Hepatocyte (in vitro differentiated cells): Measurements from ENCODE around the gene CCDC69. TPM values are rescaled to one million over a fixed set of nuclear protein-coding genes. Genes with fewer than 3 reads are reported as not detected.

Experiments
- DNase-seq: peaks from one replicate; pipeline ENCODE4 v3.0.0-alpha.2; 2016; ENCODE audit warnings: low spot score
- H2AFZ ChIP-seq: fragments of 200-600 bp; sonication (generic); 2 replicates; pipeline ENCODE4 v1.6.0; 2016; ENCODE audit warnings: antibody characterized with exemption, mild to moderate bottlenecking
- H3K27ac ChIP-seq: fragments of 200-600 bp; sonication (generic); 2 replicates; pipeline ENCODE4 v1.5.1; 2016; ENCODE audit warnings: mild to moderate bottlenecking
- H3K27me3 ChIP-seq: fragments of 200-600 bp; sonication (generic); 2 replicates; pipeline ENCODE4 v1.6.1; 2016
- H3K36me3 ChIP-seq: fragments of 200-600 bp; sonication (generic); replicated peaks from 2 replicates; pipeline ENCODE4 v1.5.1; 2016; ENCODE audit warnings: low read depth; ENCODE audit not compliant: insufficient read depth
- H3K4me1 ChIP-seq: fragments of 200-600 bp; sonication (generic); 2 replicates; pipeline ENCODE4 v1.5.1; 2016; ENCODE audit warnings: mild to moderate bottlenecking, moderate library complexity; ENCODE audit not compliant: insufficient read depth
- H3K4me2 ChIP-seq: fragments of 200-600 bp; sonication (generic); 2 replicates; pipeline ENCODE4 v1.6.0; 2016
- H3K4me3 ChIP-seq: fragments of 200-600 bp; sonication (generic); 2 replicates; pipeline ENCODE4 v1.5.1; 2016; ENCODE audit warnings: mild to moderate bottlenecking
- H3K79me2 ChIP-seq: fragments of 200-600 bp; sonication (generic); 2 replicates; pipeline ENCODE4 v1.6.0; 2017; ENCODE audit warnings: mild to moderate bottlenecking
- H3K9me2 ChIP-seq: fragments of 200-600 bp; sonication (generic); replicated peaks from 2 replicates; pipeline ENCODE4 v1.6.0; 2017; ENCODE audit warnings: mild to moderate bottlenecking; ENCODE audit not compliant: insufficient read depth
- H3K9me3 ChIP-seq: fragments of 200-600 bp; sonication (generic); 2 replicates; pipeline ENCODE4 v1.5.1; 2016; ENCODE audit warnings: low read depth, mild to moderate bottlenecking
- H4K20me1 ChIP-seq: fragments of 200-600 bp; sonication (generic); 2 replicates; pipeline ENCODE4 v1.6.0; 2016; ENCODE audit warnings: mild to moderate bottlenecking; ENCODE audit not compliant: insufficient read depth, poor library complexity, severe bottlenecking
- EZH2 ChIP-seq: fragments of 200-600 bp; sonication (generic); IDR thresholded peaks from 2 replicates; pipeline ENCODE4 v1.6.1; 2016; ENCODE audit warnings: antibody characterized with exemption, mild to moderate bottlenecking, borderline replicate concordance
- EZH2phosphoT487 ChIP-seq: fragments of 200-600 bp; sonication (generic); IDR thresholded peaks from one replicate; pipeline ENCODE4 v1.6.1; 2018; ENCODE audit warnings: antibody characterized with exemption, mild to moderate bottlenecking, low read depth, moderate library complexity; ENCODE audit not compliant: unreplicated experiment, severe bottlenecking
- WGBS: methylation state at CpG from one replicate; pipeline ENCODE4 v1.1.6; 2016; ENCODE audit warnings: low lambda C conversion rate; ENCODE audit errors: missing lambda C conversion rate; 5-methylcytosine and 5-hydroxymethylcytosine counted together
- polyA plus RNA-seq: library from polyadenylated mRNA; unstranded; fragments of >200 nt; fragmentation: Nextera tagmentation; extraction: Ambion mirVana; gene quantifications from 2 replicates; pipeline ENCODE4 v1.2.1, GENCODE V29; 2016
- total RNA-seq: library from RNA; depleted of rRNA; stranded (reverse); fragments of >200 nt; gene quantifications from 2 replicates; pipeline ENCODE4 v1.2.3, GENCODE V29; 2014
- TF ChIP-seq, protein P1 (sequence below): fragments of 200-600 bp; sonication (generic); IDR thresholded peaks from 2 replicates; pipeline ENCODE4 v1.5.1; 2016; ENCODE audit warnings: antibody characterized with exemption, mild to moderate bottlenecking; ENCODE audit not compliant: poor library complexity

The CCDC69 gene, protein sequence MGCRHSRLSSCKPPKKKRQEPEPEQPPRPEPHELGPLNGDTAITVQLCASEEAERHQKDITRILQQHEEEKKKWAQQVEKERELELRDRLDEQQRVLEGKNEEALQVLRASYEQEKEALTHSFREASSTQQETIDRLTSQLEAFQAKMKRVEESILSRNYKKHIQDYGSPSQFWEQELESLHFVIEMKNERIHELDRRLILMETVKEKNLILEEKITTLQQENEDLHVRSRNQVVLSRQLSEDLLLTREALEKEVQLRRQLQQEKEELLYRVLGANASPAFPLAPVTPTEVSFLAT
- 22.4 and 28.7 TPM in 2 replicates for total RNA-seq
- polyA plus RNA-seq = 23.6 and 27.3 TPM in 2 replicates

DNA sequence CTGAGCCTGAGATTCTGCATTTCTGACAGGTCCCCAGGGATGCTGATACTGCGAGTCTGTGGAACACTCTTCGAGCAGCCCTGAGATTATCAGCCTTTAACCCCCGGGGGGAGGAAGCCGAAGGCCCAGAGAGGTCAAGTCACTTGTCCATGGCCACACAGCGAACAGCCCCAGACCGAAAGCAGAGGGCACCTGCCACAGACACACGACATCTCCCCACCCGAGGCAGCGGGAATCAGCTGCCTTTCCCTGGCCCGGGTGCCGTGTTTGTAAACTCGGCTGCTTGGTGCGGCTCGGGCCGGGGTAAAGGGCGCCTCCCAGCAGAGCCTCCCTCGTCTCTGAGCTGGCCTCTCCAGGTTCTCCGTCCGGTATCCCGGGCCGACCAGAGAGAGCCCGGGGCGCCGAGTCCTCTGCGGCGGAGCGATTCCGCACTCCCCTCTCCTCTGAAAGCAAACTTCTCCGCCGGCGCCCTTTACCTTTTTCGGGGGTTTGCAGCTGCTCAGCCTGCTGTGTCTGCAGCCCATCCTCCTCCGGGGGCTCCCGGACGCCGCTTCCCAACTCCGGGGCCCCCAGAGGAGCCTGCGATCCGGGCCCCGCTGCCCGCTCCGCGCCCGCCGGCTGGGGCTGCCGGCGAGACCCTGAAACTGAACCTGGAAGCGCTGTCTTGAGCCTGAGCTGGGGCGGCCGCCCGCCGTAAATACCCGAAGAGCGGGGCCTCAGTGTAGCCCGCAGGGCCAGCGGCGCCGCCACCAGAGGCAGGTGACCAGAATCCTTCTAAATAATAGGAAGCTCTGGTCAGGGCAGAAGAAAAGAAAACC lies at the start of gene CCDC69:
Gene CCDC69 (minus strand): TSS at position 646 of the 818 bp plus-strand sequence. CDS start 122 bp downstream, at position 524.
- Histone ChIP-seq H3K27me3 (no peaks in the 10 kb centered on the region), H3K4me2 (peak within 1 kb of the TSS; percentile 90), H3K27ac (peak within 1 kb of the TSS; percentile 80), H3K9me3 (no peaks in the 10 kb centered on the region), H3K36me3 (no peaks in the 10 kb centered on the region), H4K20me1 (no peaks in the 10 kb centered on the region), H3K4me3 (peak within 1 kb of the TSS; percentile 87), H3K9me2 (no peaks in the 10 kb centered on the region), H2AFZ (peak within 1 kb of the TSS; percentile 92), H3K4me1 (peaks cover 5% of the 10 kb centered on the region), H3K79me2 (peaks cover 17% of the 10 kb centered on the region)
- TF ChIP-seq EZH2 = no peak
- TF ChIP-seq, protein P1, sequence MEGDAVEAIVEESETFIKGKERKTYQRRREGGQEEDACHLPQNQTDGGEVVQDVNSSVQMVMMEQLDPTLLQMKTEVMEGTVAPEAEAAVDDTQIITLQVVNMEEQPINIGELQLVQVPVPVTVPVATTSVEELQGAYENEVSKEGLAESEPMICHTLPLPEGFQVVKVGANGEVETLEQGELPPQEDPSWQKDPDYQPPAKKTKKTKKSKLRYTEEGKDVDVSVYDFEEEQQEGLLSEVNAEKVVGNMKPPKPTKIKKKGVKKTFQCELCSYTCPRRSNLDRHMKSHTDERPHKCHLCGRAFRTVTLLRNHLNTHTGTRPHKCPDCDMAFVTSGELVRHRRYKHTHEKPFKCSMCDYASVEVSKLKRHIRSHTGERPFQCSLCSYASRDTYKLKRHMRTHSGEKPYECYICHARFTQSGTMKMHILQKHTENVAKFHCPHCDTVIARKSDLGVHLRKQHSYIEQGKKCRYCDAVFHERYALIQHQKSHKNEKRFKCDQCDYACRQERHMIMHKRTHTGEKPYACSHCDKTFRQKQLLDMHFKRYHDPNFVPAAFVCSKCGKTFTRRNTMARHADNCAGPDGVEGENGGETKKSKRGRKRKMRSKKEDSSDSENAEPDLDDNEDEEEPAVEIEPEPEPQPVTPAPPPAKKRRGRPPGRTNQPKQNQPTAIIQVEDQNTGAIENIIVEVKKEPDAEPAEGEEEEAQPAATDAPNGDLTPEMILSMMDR = peak; percentile 19
- no peak for TF ChIP-seq EZH2phosphoT487
- DNase-seq = peak; percentile 86
- 3% methylated on average over 58 of the region's 58 CpGs for WGBS

DNA sequence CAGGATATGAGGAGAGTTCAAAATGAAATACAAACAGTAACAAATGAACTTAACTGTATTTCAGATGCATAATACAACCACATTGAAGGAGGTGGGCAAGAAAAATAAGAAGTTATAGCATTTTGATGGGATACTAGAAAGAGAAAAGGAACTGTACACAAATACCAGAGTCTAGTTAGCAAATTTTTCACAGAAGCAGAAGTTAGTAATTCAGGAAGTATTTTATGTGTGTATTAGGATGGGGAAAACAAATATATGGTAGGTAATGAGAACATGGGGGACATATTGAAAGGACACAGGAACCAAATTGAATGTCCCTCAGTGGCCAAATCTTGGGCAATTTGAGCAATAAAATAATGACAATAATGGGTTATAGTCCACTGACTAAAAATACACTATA lies 47.4 kb upstream of the CCDC69 start:
- Histone ChIP-seq H4K20me1 (no peaks in the 10 kb centered on the region), H3K9me3 (no peaks in the 10 kb centered on the region), H3K79me2 (no peaks in the 10 kb centered on the region), H3K9me2 (no peaks in the 10 kb centered on the region), H3K4me2 (no peak overlapping the region), H3K36me3 (no peaks in the 10 kb centered on the region), H2AFZ (no peak overlapping the region), H3K4me1 (no peaks in the 10 kb centered on the region), H3K4me3 (no peak overlapping the region), H3K27ac (no peak overlapping the region), H3K27me3 (no peaks in the 10 kb centered on the region)
- DNase-seq = no peak
- TF ChIP-seq EZH2 = no peak
- TF ChIP-seq, protein P1 = no peak
- no peak for TF ChIP-seq EZH2phosphoT487

- Histone ChIP-seq H3K9me3 (no peaks in the 10 kb centered on the region), H3K79me2 (no peaks in the 10 kb centered on the region), H3K36me3 (no peaks in the 10 kb centered on the region), H3K4me2 (no peak overlapping the region), H3K27me3 (no peaks in the 10 kb centered on the region), H3K4me3 (no peak overlapping the region), H3K9me2 (no peaks in the 10 kb centered on the region), H4K20me1 (no peaks in the 10 kb centered on the region), H3K4me1 (no peaks in the 10 kb centered on the region), H3K27ac (no peak overlapping the region), H2AFZ (no peak overlapping the region)
- TF ChIP-seq, protein P1 = no peak
- TF ChIP-seq EZH2phosphoT487 (no peak), EZH2 (no peak)
- 63% methylated on average over 1 of the region's 1 CpG for WGBS
- peak; percentile 32 for DNase-seq
These were observed 46.7 kb upstream of the CCDC69 start for GRCh38 chr5:151270599-151270998.
